ENCODE data around the gene ADD1.
"Not testable (repeated sequence)": the region's sequence is repeated elsewhere in the genome, so short reads cannot be mapped to it uniquely, and the experiment has no call there.

Gene ADD1

DNA sequence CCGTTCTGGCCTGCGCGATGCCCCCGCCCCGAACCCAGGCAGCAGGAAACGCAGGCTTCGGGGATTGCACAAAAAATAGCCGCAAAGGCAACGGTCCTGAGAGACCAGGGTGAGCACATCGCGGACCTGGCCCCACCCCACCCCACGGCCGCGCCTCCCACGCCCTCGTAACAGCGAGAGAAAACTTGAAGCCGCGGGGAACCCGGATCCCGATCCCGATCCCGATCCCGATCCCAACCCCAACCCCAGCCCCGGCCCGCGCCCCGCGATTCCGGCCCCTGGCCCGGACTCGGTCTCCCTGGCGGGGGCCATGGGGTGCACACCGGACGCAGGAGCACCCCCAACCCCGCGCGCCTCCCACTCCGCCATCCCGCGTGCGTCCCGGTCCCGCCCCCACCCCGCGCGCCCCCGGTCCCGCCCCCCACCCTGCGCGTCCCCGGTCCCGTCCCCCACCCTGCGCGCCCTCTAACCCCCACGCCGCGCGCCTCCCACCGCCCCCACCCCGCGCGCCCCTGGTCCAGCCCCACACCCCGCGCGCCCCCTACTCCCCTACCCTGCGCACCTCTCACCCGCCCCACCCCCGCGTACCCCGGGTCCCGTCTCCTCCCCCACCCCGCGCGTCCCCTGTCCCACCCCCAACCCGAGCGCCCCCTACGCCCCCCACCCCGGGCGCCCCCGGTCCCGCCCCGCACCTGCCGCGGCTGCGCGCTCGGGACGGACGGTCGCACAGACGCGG is 90.6 kb downstream of the ADD1 start:
- DNase-seq (ENCODE audit: low spot score), result peak; percentile 15

DNA sequence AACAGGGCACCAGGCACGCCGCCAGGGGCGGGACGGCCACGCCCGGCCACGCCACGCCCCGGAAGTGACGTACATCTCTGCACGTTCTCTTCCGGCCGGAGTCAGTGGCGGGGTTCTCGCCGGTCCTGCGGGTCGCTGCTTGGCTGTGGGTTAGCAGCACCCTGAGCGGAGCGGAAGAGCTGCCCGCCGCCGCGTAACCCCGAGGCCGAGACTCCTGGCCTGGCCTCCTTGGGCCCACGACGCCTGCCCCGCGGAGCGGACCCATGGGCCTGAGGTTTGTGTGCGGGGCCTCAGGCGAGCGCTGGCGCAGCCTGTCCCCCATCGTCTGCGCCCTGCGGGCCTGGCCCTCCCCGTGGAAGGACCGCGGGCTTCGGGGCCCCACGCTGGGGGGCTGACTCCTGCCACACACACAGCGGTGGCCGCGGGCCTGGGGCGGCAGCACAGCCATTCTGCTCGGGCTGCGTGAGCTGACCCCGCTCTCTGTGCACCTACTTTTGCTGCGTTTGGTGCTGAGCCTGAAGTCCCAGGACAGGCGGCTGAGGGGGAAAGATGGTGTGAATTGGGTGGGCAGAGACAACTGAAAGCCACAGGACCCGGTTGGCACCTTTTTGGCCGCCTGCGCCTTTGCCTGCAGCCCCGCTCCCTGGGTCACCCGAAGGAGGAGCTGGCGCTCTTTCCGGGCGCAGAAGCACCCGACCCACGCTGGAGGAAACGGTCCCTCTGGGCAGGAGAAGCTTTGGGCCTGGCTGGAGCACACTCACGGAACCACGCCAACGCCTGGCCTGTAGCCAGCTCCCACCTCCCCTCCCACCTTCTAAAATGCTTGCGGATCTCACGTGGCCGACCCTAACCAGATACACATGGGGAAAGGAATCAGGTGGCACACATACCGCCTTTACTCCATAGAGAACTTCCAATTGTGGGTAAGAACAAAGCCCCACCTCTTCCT is 91.4 kb downstream of the ADD1 start:
- DNase-seq (ENCODE audit: low spot score), result peak; percentile 93

DNA sequence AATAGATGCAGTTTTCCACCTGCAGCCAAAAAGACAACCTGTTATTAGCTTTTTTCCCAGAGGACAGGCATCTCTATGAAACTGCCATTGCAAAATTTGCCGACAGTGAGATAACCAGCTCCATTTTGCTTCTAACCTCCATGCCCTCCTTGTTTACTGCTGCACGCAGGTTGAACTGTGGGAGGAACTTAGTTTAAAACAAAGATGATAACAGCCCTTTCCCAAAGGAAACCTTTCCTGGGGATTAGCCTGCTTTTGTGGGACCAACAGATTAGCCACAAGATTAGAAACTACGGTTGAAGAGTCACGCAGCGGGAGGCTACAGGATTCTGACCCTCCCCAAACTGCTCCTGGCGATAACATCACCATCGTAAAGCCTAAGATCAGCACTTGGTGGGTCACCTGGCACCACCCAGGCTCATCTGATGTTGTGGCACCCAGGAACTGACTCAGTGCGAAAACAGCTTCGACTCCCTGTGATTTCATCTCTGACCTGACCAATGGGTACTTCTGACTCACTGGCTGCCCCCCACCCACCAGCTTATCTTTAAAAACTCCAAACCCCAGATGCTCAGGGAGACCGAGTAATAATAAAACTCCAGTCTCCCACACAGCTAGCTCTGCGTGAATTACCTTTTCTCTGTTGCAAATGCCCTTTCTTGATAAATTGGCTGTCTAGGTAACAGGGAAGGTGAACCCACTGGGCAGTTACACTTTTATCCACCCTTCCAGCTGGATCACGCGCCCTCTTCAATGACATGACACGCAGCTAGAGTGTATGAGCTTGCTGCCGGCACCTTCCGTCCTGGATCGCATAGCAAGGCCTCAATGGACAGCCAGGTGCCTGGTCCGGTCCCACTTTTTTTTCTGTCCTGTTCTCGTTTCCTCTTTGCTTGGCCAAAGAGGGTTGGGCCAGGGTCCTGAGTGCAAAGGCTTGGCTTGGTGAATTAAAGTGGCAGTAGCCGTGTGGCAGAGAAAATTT is 92.4 kb downstream of the ADD1 start:
- no peak for DNase-seq (ENCODE audit: low spot score)

DNA sequence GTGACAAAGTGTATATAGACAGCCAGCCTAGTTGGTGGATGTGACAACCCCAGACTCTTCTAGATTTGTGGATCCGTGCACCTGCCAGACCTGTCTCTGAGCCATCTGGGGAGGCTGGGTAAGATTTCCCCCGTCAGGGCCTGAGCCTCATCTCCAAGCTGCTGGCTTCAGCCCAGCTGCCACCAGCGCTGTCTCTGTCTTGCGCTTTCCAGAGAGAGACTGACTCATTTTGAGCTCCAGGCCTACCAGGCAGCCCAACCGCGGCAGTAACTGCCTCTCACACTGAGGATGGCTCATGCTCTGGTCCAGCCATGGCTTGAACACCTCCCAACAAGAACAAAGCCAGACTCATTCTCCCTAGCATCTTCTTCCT is 93.1 kb downstream of the ADD1 start:
- DNase-seq (ENCODE audit: low spot score), result no peak

DNA sequence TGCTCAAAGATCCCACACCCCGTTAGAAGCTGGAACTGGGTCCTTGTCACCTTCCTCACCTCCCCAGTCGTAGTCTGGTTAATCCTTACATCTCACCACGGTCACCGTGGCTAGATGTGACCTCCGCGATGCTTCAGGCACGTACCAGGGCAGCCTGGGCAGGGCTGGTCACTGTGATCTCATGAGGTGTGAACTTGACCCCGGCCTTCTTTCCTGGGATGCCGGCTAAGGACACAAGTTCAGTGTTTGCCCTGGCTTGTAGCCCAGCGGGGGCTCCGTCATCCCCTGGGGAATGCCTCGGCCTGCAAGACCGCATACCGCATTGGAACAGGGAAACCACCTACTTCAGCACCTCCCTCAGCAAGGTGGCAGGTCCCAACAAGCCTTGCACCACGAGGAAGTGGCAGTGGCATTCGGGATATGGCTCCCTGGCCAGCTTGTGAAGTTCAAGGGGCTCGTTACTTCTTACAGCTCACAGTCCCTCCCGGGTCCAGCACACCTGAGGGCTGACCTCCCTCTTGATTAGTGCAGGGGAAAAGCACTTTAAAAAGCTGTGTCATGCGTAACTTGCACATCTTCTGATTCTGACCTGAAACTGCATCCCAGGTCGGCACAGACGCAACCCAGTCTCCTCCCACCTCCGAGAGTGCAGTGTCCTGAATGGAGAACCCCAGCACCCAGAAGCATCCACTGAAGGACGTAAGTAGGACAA is 93.7 kb downstream of the ADD1 start:
- no peak for DNase-seq (ENCODE audit: low spot score)

DNA sequence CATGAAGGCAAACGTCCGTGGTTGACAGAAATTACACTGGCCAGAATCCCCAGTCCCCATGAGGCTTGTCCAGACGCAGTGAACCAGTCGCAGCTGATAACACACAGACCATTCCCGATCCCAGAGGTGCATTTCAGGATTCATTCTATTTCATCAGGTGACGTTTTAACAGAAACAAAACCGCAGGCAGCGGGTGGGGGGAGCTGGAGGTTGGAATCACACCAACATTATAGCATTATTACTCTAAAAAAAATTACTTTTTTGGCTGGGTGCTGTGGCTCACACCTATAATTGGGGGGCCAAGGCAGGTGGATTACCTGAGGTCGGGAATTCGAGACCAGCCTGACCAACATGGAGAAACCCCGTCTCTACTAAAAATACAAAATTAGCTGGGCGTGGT is 94.3 kb downstream of the ADD1 start:
- DNase-seq (ENCODE audit: low spot score), result no peak

DNA sequence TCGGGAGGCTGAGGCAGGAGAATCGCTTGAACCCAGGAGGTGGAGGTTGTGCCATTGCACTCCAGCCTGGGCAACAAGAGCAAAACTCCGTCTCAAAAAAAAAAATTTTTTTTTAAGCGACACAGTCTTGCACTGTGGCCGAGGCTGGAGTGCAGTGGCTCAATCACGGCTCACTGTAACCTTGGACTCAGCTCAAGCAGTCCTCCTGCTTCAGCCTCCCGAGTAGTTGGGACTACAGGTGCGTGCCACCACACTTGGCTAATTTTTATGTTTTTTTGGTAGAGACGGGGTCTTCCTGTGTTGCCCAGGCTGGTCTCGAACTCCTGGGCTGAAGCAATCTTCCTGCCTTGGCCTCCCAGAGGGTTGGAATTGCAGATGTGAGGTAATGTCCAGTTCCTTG is 94.8 kb downstream of the ADD1 start:
- DNase-seq (ENCODE audit: low spot score), result not testable (repeated sequence)

DNA sequence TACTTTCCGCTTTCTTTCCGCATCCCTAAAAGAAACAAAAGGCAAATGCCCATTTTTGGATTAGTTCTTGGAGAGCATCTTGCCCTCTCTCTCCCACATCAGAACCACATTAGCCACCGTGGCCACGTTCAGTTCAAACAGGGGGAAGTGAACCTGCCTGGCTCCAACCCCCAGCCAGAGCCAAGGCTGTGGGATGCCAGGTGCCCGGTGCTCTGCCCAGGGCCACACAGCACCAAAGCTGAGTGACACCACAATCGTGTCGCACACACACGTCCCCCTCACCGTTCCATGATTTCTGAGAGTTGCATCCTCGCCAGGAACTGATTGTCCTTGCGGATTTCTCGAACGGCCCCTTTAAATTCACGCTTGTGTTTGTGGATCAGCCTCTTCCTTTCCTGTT is 95.3 kb downstream of the ADD1 start:
- no peak for DNase-seq (ENCODE audit: low spot score)

DNA sequence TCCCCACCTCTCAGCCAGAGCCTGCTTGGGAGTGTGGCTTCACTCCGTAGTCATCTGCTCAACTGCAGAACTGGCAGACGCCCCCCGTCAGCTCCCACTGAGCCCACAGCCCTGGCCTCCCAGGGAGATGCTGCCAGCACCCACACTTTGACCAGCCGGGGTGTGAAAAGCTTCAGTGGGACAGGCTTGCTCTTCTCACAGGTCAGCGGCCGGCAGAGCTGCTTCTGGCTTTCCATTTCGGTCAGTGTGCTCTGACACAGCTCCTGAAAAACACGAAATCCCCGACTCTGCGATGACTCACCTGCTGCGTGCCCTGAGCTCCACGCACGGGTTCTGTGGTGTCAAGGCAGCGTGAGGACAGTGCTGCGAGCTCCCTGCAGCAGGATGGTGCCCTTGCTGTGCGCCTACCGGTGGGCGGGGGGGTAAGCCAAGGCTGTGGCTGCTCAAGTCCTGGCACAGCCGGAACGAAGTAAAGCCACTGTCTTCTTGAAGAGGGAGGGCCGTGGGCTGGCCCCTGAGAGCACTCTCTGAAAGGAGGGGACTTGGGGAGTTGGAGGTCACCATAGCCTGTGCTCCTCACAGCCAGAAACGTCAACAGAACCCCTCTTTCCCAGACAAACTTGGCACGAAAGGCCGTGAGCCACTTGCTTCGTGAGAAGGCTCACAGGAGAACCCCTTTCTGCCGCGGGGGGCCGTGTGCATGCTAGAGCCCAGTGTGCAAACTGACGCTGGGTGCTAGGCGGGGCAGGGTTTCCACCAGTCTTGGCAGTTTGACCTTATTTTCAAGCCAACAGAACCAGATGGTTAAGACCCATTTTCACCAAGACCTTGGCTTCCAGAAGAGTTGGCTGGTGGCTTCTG is 96.0 kb downstream of the ADD1 start:
- no peak for DNase-seq (ENCODE audit: low spot score)

DNA sequence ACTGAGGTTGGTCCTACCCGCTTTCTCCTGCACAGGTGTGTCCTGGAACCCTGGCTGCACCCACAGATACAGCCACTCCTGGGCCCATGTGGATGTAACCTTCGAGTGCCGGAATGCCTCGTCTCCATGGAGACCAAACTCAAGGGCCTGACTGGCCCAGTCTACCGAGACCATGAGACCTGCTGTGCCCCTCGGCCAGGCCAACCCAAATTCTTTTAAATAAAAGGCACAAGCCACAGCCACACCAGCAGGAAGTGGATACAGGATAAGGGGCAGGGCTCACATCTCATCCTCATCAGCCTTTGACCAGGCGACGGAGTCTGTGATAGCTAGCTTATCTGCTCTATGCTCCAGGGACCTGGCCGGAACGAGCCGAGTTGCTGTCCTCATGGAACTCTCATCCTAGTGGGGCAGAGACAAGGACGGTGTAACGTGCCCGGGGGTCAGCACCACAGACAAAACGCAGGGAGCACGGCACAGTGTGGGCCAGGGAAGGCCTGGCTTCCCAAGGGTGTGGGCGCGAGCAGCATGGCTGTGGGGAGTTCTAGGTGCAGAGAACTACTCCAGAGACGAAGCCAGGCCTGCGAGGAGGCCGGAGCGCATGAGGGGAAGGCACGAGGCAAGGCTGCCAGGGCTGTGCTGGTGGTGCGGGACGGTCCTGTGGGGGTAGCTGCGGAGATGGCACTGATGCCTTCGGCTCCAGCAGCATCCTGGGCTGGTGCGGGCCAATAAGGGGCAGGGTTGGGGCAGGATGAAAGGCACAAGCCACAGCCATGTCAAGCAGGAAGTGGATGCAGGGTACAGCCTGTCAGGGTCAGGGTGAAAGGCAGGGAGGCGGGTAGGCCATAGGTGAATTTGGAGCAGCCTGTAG is 96.9 kb downstream of the ADD1 start:
- DNase-seq (ENCODE audit: low spot score), result no peak

DNA sequence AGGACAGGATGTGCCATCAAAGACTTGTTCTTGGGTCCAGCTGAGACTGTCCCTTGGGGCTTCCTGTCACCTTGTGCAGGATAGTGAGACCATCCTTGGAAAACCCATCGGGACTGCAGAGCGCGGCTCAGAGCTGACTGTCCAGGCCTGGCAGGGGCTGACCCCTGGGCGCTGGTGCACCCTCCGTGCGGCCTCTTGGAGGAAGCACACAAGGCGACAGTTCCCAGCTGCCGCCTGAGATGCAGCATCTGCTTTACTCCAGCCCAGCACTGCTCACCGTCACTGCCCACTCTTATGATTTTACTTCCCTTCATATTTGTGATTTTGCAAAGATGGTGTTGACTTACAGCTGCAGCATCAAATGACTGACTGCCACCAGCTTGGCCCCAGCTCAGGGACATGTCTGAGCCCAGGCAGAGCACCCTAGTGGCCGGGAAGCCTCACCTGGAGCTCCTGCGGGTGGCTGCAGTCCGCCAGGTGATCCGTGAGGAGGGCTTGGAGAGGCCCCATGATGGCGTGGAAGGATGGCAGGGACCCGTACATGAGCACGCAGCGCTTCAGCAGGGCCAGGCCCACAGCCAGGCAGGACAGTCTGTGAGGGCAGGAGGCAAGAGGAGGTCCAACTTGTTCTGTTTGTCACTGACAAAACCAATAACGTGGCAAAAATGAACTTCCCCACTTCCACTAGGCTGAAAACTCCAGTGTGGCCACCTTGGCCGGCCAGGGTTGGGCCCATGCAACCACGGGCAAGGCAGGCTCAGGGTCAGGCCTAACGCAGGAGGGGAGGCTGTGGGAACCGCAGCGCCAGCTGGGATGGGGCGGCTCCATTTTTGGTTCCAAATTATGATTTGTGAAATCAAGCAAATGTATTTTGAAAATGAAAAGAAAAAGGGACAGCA is 97.7 kb downstream of the ADD1 start:
- DNase-seq (ENCODE audit: low spot score), result no peak

DNA sequence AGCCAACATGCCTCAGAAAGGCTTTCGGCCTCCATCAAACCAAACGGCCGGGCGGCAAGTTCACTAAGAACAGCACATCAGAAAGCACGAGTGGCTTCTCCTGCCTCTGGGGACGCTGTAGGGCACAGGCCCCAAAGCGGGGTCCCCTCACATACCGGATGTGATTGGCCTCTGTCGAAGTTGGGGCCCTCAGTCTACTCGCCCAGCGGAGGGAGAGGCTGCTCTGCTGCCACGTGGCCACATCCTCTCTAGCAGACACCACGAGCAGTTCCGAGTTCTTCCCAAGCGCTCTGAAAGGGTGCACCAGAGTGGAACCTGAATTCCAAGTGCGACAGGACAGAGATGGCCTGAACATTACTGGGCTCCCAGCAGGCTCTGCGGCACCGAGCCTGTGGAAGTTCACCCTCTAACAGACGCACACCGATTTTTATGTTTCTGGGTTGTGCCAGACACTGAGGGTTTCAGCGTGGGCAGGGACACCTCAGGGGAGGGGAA is 98.4 kb downstream of the ADD1 start:
- no peak for DNase-seq (ENCODE audit: low spot score)

DNA sequence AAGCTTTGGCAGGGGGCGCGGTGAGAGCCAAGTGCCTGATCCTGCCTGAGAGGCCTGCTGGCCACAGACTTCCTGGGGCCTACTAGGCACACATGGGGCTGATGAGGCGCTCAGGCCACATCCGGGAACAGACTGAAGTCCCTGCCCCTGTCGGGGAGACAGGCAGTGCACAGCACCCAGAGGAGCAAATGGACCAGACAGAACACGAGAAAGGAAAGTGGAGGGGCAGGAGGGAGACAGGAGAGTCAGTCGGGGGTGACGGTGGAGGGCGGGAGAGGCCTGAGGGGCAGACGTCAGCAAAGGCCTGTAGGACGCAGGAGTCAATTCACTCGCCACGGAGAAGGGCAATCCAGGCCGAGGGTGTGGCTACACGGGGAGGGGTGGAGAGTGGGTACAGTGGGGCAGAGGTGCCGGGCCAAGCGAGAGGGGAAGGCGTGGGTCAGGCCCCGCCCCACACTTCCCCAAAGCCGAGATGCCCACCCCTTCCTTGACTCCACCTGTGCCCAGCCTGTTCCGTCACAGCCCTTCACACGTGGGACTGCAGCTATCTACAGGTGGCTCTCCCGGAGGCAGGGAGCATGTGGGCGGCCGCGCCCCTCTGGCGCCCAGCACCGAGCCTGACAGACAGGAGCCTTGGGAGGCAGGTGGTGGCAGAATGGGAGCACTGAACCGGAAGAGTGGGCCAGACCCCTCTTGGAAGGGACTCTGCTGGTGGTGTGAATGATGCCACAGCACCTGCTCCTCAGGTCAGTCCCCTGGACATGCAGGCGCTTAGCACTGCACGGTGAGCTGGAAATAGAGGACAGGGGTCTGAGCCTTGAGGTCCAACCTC is 99.1 kb downstream of the ADD1 start:
- no peak for DNase-seq (ENCODE audit: low spot score)

DNA sequence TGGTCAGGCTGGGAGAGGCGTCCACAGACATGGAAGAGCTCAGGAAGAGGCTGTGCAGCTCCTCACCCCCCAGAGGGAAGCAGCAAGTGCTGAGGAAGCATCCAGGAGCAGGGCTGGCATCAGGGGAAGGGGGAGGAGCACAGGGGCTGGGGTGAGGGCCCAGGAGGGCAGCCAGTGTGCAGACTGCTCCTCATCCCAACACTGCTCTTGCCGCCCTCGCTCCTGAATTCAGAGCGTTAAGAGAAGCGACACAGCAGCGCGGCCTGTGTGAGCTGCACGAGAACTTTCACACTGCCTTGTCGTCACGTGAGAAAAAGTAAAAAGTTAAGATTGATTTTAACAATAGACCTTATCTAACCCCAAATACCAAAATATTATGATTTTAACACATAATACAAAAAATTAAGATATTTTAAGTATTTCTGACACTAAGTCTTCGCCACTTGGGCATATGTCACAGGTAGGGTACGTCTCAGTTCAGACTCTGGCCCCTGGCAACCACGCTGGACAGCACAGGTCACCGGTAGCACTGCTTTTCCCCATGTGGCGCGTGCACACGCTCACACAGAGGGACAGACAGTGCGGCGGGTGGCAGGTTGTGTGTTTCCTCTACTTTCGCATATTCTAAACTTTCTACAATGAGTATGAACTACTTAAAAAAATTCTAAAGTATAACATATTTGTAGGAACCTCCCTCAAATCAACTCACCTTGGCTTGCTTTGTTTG is 99.9 kb downstream of the ADD1 start:
- no peak for DNase-seq (ENCODE audit: low spot score)

DNA sequence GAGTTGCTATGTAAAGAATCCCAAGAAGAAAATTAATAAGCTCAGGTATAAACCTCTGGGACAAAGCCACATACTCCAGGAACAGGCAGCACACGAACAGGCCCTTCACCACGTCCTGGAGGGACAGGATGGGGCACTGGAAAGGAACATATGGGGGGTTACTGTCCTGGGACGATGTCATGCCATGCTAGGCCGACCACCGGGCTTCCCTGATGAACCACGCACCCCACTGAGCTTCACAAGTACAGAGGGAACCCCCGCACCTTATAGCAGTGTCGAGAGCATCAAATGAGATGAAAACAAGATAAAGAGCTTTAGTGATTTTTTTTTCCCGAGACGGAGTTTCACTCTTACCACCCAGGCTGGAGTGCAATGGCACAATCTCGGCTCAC is 100.4 kb downstream of the ADD1 start:
- DNase-seq (ENCODE audit: low spot score), result no peak

Data from hematopoietic multipotent progenitor cell treated with erythropoietin and hydrocortisone succinate and interleukin-3 and kit ligand, for 15 days (in vitro differentiated cells).